ENCODE data around the gene C5orf63.

DNA sequence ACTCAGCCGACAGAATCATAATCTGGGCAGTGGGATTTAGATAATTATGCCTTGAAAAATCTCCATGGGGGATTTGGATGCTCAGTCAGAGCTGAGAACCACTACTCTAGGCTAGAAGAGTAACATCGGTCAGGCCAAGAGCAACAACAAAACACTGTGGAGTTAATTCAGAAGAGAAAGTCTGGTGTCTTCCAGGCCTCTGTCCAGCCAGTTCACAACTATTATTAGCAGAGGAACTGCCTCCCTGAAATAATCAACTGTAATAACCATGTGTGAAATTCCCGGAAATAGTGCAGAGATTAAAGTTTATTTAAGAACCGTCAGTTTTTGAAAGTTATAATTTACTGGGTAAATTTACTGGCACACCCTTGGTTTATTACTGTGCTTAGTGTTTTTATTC is 34.8 kb downstream of the C5orf63 start:
- TF ChIP-seq ADNP (CRISPR knock-in tag; IDR thresholded peaks at IDR 0.05) (no peak), ARHGAP35 (CRISPR knock-in tag; IDR thresholded peaks at IDR 0.05; ENCODE audit: borderline replicate concordance) (no peak), POLR2A (IDR thresholded peaks at IDR 0.05; ENCODE audit: insufficient read depth in 1 of 2, low read depth in 2 of 2, low read length in 2 of 2) (no peak), JUN (CRISPR knock-in tag; IDR thresholded peaks at IDR 0.05) (no peak), MYC (CRISPR knock-in tag; IDR thresholded peaks at IDR 0.05; ENCODE audit: borderline replicate concordance) (no peak)
- TF ChIP-seq, protein P1, sequence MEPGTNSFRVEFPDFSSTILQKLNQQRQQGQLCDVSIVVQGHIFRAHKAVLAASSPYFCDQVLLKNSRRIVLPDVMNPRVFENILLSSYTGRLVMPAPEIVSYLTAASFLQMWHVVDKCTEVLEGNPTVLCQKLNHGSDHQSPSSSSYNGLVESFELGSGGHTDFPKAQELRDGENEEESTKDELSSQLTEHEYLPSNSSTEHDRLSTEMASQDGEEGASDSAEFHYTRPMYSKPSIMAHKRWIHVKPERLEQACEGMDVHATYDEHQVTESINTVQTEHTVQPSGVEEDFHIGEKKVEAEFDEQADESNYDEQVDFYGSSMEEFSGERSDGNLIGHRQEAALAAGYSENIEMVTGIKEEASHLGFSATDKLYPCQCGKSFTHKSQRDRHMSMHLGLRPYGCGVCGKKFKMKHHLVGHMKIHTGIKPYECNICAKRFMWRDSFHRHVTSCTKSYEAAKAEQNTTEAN (CRISPR knock-in tag; conservative IDR thresholded peaks at IDR 0.05) = no peak
- TF ChIP-seq, protein P2, sequence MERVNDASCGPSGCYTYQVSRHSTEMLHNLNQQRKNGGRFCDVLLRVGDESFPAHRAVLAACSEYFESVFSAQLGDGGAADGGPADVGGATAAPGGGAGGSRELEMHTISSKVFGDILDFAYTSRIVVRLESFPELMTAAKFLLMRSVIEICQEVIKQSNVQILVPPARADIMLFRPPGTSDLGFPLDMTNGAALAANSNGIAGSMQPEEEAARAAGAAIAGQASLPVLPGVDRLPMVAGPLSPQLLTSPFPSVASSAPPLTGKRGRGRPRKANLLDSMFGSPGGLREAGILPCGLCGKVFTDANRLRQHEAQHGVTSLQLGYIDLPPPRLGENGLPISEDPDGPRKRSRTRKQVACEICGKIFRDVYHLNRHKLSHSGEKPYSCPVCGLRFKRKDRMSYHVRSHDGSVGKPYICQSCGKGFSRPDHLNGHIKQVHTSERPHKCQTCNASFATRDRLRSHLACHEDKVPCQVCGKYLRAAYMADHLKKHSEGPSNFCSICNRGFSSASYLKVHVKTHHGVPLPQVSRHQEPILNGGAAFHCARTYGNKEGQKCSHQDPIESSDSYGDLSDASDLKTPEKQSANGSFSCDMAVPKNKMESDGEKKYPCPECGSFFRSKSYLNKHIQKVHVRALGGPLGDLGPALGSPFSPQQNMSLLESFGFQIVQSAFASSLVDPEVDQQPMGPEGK (CRISPR knock-in tag; IDR thresholded peaks at IDR 0.05) = no peak
